Pulmonary artery endothelial cell (primary cell): ENCODE measurements around the gene FN1. TPM values are rescaled to one million over a fixed set of nuclear protein-coding genes. Genes with fewer than 3 reads are reported as not detected.
"Not testable (repeated sequence)": the region's sequence is repeated elsewhere in the genome, so short reads cannot be mapped to it uniquely, and the experiment has no call there.

Source experiments
- DNase-seq: peaks from one replicate; pipeline ENCODE4 v3.0.0-alpha.2; 2011; ENCODE audit warnings: low read depth, low spot score
- total RNA-seq: library from RNA; depleted of rRNA; stranded (reverse); fragments of >200 nt; gene quantifications from 2 replicates; pipeline ENCODE4 v1.2.3, GENCODE V29; 2014

FN1 gene
- total RNA-seq, 1 donor from 2014 or later: 3,178 TPM

- no peak for DNase-seq
Observed at GRCh38 chr2:215423234-215423633, 12.6 kb downstream of the FN1 start.

DNA sequence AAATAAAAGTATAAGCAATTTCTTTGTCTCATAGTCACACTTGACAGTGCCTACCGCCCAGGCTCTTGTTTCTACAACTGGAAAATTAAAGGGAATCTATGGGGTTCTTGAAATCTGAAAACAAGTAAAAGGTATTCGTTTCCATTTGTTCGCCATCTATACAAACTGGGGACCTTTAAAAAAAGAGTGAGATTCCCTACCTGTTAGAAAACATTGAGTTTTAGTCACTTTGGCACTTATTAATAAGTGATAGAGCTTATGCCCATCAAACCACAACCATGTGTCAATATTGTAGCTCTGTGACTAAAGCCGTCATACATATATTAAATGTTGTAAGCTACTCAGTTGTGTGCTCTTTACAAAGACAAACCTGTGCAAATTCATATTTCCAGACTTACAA lies 13.2 kb downstream of the FN1 start:
- DNase-seq: no peak

- no peak for DNase-seq
Observed at GRCh38 chr2:215421859-215422461, 13.9 kb downstream of the FN1 start.

- DNase-seq: no peak
Observed at GRCh38 chr2:215420471-215420935, 15.4 kb downstream of the FN1 start.

DNA sequence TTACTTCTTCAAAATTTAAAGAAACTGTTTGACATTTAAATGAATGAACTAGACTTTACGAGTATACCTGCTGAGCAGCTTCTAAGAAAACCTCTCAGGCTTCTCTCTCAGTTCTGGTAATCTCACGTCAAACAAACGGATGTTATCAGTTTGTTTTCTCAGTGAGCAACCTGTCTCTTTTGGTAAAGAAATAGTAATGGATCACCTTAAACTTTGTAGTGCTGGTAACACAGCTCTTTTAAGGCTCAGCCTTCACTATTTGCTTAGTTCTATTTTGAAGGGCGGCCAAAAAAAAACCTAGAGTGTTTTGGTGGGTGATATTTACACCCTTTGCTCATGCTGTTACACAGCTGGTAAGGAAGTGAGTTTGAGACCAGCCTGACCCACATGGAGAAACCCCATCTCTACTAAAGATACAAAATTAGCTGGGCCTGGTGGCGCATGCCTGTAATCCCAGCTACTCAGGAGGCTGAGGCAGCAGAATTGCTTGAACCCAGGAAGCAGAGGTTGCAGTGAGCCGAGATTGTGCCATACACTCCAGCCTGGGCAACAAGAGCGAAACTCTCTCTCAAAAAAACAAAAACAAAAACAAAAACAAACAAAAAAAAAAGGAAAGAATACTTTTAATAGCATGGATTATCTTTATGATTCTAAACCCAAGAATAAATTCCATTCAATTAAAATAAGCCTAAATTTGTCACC lies 15.9 kb downstream of the FN1 start:
- no peak for DNase-seq

DNA sequence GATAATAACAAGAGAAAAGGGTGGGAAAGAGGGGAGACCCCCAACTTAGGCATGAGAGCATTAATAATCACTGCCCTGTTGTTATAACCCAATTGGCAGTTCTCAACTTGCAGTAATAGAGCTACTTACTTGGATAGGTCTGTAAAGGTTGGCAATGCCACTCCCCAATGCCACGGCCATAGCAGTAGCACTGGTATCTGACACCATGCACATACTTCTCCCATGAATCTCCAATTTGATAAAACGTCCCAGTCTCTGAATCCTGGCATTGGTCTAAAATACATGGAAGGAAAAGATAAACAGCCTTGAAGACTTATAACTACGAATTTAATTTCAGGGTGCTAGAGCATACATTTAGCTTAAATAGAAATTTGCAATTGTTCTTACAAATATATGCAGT lies 16.8 kb downstream of the FN1 start:
- no peak for DNase-seq

DNA sequence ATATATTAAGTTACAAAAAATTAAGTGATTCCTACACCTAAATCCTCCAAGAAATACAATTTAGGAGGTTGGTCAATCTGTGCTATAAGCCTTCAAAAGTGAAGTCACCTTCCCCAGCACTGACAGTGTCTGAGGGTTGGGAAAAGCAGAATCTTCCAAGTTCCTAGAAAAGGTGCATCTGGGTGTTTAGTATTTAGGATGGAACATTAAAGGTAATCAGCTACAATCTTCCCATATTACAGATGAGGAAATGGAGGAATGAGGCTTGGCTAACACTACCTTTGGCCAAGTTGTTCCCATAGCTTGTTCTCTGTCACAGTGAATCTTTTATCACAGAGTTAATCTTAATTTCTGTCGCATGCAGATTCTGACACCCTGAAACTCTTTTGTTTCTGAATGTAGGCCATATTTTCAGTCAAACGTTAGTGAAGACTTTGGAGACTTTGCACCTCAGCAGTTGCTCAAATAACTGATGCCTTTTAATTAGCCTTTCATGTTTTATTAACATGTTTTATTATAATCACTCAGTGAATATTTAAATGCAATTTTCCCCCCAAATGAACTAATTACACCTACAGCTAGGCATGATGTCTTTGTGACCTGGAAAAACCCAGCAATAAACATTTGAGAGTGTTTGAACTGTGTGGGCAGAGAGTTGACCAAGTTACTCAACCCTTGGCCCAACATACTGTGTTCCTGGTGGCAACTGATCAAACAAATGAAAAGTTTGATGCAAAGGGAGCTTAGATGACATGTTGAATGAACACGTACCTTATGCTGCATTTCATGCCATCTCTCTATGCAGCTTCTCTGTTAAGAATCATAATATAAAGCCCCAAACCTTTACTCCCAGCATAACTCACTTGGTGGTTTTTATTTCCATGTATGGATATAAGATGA lies 17.6 kb downstream of the FN1 start:
- DNase-seq: no peak

DNA sequence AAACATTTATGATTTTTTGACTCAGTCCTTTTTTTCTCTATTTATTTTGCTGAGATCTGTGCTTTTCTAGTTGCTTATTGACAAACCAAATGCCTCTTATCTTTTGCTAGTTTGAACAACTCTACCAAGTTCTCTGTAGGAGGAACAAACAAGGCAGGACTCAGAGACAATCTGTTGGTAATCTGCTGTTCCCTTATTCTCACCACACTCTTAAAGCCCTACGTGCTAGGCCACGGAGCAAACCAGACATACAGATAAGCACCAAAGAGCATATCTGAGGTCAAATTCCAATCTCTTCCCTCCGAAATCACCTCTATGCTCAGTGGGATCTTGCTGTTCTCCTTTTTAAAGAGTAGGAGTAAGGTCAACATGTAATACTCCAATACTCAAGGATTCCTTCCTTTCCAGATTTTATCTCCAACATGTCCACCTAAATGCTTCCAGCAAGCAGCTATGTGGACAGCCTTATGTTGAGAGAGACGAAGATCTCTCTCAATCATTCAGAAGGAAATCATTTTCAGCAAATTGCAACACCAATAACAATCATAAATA lies 18.4 kb downstream of the FN1 start:
- DNase-seq: no peak

DNA sequence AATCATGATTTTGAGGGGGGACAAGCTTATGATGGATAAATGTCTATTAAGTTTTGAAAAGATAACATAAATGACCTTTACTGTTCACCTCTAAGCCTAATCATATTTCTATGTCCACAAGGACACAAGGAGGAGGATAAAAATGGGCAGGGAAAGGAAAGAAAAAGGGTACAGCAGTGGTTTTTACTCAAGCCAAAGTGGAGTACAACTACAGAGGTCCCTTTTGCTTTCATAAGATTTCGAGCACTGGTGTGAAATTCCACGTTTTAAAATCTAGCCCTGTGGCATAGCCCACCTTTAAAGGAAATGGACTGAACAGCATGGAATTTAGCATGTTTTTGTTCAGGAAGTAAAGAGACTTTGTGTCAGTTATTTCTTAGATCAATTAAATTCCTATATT lies 19.2 kb downstream of the FN1 start:
- no peak for DNase-seq

DNA sequence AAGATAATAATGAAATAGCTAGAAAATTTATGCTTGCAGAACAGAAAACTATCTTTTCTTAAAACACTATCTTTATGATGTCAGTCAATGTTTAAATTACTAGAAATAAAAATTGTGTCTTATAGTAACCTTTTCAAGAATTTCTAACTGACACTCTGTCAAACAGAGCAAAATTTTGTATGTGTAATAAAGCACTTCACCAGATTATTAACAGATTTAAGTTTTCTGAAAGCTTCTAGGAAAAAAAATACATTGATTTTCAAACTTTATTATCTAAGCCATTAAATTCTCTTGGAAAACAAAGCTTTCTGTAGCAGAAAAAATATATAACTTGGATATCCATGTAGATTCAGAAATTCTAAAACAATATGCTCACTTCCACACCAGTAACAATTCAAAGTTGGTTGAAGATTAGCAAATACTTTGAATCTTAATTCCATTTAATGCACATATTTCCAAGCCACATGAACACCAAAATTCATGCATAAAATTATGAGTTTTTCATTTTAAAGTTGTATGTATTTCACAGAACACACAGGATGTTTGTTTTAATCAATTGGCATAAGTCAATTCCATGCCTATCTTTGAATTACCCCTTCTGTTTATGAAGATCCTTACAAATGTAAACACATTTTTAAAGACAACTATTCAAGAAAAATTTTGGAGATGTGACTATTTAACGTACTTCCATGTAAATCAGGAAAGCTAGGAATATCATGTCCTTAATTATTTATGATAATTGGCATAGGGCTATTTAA lies 19.9 kb downstream of the FN1 start:
- no peak for DNase-seq

DNA sequence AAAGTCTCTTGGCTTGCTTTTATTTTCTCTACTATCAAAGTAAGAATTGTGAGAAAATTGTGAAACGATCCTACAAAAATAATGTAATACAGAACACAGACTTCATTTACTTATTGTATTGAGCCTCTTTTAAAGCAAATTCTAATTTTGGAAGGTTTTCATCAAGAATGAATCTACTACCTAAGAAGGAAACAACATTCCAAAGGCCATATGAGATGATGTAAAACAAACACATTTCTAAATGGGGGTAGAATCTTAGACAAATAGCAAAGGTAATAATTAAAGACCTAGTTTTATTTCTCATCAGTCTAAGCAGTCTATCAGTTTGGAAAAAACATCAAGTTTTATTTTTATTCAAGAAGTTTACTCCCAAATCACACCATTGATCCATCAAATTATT lies 20.6 kb downstream of the FN1 start:
- DNase-seq: no peak

DNA sequence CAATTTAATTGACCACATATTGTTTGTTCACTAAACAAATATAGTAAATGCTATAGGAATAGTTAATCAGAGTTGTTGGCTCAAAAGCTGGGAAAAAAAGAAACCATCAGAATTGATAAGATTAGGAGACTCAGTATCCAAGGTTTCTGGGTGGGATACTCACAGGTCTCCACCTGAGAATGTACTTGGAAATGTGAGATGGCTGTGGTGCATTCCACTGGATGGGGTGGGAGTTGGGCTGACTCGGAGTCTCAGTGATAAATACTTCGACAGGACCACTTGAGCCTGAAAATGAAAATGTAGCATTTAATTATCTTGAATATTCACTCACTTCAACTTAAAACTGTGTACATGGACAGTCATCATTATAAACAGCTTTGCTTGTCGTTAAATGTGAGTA lies 21.2 kb downstream of the FN1 start:
- DNase-seq: no peak

GRCh38 chr2:215413974-215414373 lies 21.9 kb downstream of the FN1 start:
- DNase-seq: no peak

DNA sequence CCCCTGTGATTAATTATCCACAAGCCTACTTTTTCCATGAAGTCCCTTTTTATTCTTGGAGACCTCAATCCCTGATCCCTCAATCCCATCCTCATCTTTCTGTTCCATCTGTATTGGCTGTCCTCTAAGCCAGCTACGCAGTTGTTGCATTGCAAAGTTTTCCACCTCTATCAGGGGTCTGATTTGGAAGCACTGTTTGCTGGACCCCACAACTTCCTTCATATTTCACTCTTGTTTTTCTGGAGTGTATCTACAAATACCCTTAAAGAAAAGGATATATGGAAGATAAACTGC lies 22.4 kb downstream of the FN1 start:
- DNase-seq: no peak

DNA sequence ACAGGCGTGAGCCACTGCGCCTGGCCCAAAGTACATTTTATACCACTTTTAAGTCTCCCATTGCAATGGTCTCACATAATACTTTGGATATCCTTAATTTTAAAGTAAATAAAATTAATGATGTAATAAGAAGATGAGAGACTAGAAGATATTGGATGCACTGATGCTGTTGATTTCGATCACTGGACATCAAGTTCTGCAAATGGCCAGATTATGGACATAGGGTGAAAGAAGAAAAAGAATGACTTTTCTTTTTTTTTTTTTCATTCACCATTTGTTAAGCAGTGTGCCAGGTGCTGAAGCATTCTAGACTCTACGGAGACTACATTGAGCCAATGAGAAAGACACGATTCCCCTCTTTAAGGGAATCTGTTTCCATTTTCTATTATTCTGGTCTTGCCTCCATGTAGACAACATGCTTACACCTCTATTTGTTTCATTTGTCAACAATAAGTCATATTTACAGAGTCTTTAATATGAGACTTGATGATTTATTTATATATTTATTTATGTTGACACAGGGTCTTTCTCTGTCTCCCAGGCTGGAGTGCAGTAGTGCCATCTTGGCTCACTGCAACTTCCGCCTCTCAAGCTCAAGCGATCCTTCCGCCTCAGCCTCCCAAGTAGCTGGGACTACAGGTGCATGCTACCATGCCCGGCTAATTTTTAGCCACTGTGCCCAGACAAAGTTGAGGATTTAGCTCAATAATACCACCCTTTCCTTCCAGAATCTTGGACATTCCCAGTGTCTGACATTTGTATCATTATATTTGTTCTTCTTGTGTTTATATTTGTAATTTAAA lies 23.7 kb downstream of the FN1 start:
- DNase-seq: no peak

DNA sequence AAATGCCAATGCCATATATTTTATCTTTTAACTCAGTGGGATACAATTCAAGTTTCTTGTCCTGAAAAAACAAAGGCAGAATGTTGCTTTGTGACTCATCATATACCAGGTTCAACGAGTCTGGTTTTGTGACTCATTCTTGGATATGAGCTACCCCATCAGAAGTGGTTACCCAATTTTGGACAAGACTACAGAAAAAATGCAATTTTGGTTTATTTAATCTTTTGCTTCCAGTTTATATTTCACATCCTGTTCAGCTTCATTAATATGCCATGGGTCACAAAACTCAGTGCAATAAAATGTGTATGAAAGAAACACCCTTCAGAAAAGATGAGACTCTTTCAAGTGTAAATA lies 25.0 kb downstream of the FN1 start:
- peak; percentile 79 for DNase-seq

GRCh38 chr2:215410181-215410931 lies 25.5 kb downstream of the FN1 start:
- not testable (repeated sequence) for DNase-seq

DNA sequence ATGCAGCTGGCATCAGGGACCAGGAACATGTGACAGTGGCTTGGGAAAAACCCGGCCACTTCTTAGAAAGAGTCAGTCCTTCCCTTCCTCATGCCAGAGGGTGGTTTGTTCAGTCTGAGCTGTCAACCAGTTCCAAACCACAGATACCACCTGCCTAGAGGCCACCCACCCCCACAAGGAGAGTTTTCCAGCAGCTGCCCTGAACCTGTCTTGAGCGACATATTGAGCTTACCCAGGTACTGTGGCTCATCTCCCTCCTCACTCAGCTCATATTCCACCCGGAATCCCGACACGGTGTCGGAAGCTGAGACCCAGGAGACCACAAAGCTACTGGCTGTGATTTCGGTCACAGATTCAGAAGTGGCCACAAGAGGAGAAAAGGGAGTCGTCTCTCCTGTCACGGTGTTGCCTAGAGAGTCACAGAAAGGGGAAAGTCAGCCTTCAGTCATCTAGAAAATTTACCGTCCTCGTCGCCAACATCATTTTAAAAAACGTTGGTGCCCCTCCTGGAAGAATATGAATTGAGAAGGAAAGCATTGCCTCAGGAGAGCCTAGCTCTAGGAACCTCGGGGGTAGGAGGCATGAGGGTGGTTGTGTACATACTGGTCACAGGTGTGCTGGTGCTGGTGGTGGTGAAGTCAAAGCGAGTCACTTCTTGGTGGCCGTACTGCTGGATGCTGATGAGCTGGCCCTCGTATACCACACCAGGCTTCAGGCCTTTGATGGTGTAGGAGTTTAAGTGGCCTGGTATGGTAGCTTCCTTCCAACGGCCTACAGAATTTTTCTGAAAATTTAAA lies 26.3 kb downstream of the FN1 start:
- DNase-seq: no peak

DNA sequence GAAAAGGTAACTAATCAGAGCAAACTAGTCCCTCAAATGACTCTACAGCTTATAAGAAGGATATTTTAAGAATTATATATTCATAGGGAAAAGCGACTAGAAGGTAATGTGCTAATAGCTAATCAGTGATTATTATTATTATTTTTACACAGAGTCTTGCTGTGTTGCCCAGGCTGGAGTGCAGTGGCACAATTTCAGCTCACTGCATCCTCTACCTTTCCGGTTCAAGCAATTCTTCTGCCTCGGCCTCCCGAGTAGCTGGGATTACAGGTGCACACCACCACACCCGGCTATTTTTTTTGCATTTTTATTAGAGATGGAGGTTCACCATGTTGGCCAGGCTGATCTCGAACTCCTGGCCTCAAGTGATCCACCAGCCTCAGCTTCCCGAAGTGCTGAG lies 27.4 kb downstream of the FN1 start:
- not testable (repeated sequence) for DNase-seq
